Esophagus squamous epithelium (tissue), 4 donors: ENCODE data around the gene FAAP100.

Experiments
- CTCF ChIP-seq, 6 experiments: fragments of 450-650 bp in 4 of 6; fragments of 200-600 bp in 2 of 6; sonication (generic) in 2 of 6; IDR thresholded peaks; one replicate each; pipeline ENCODE4 v1.5.1; 2016 to 2019; ENCODE audit warnings: antibody characterized with exemption in 6 of 6, mild to moderate bottlenecking in 4 of 6, moderate library complexity in 4 of 6
- POLR2A ChIP-seq, 4 donors: fragments of 450-650 bp; IDR thresholded peaks; one replicate each; pipeline ENCODE4 v1.6.1; 2017; ENCODE audit warnings: antibody characterized with exemption in 4 of 4, mild to moderate bottlenecking in 4 of 4, moderate library complexity in 3 of 4

GRCh38 chr17:81572563-81573168 lies 20.5 kb upstream of the FAAP100 start:
- TF ChIP-seq CTCF (IDR thresholded peaks at IDR 0.05) (no peak), POLR2A (IDR thresholded peaks at IDR 0.05) (no peak)
